ENCODE data around the gene CUL1.

Gene CUL1

DNA sequence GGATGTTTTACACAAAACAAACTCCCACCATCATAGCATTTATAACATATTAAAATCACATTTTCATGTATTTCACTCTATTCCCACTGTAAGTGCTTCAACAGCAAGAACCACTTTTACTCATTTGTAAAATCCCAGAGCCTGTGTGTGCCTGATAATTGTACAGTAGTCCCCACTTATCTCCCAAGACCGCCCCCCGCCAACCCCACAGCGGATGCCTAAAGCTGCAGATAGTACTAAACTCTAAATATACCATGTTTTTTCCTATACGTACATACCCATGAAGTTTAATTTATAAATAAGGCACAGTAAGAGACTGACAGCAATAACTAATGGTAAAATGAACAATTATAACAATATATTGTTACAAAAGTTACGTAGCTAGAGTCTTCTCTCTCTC lies 151.9 kb downstream of the CUL1 start:
- no peak for DNase-seq (ENCODE audit: extremely low spot score)
- ChIA-PET CTCF (interaction anchor here (0.6 to 1.4 kb wide), 2 partner anchors 114 to 155 kb away, joined by 3 to 5 read pairs; no protein-coding TSS in a partner anchor), POLR2A (interaction anchor here (1.4 kb wide), 1 partner anchor 91 kb away, joined by 4 read pairs; no protein-coding TSS in a partner anchor)
- no peak for TF ChIP-seq FOXM1 (IDR thresholded peaks at IDR 0.05; ENCODE audit: borderline replicate concordance)
- no peak for TF ChIP-seq SP1 (IDR thresholded peaks at IDR 0.05)
- no peak for TF ChIP-seq CTBP1 (IDR thresholded peaks at IDR 0.05; ENCODE audit: borderline replicate concordance)
- TF ChIP-seq NFRKB (IDR thresholded peaks at IDR 0.05): no peak
- no peak for TF ChIP-seq TARDBP (IDR thresholded peaks at IDR 0.05)
- no peak for TF ChIP-seq FOXK2 (IDR thresholded peaks at IDR 0.05)
- no peak for TF ChIP-seq FOXA1 (IDR thresholded peaks at IDR 0.05)

Data from HEK293T (cell line).